Measurements from ENCODE around the gene SUMF2. TPM values are rescaled to one million over a fixed set of nuclear protein-coding genes. Genes with fewer than 3 reads are reported as not detected.
A peak's percentile ranks its signal among the peaks of the same experiment; 100 is the strongest.
"Not testable (repeated sequence)": the region's sequence is repeated elsewhere in the genome, so short reads cannot be mapped to it uniquely, and the experiment has no call there.

Gene SUMF2
- total RNA-seq, 1 donor from 2014 or later: 87.8 TPM

DNA sequence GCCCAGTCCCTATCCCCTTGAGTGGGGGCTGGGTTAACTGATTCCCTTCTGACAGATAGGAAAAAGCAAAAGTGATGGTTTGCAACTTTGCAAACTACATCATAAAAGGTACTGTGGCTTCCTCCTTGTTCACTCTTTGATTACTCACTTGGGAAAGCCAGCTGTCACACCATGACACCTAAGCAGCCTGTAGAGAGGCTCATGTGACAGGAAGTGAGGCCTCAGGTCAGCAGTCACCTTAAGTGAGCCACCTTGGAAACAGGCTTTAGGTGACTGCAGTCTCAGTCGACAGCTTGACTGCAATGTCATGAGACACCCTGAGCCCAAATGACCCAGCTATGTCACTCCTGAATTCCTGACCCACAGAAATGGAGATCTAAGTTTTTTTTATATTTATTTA lies 46.5 kb downstream of the SUMF2 start:
- no peak for FAIRE-seq
- H3K36me3 ChIP-seq (ENCODE audit: insufficient read depth, low read length): no peaks in the 10 kb centered on the region
- Mint-ChIP-seq H3K36me3 (ENCODE audit: low read depth, unreplicated experiment) (no peaks in the 10 kb centered on the region), H3K4me3 (ENCODE audit: unreplicated experiment) (no peak overlapping the region), H3K9me3 (ENCODE audit: unreplicated experiment) (peaks cover 1% of the 10 kb centered on the region), H3K4me1 (ENCODE audit: low read depth, unreplicated experiment) (no peaks in the 10 kb centered on the region), H3K27me3 (ENCODE audit: low read depth, unreplicated experiment) (no peaks in the 10 kb centered on the region), H3K27ac (ENCODE audit: unreplicated experiment) (no peak overlapping the region)
- TF ChIP-seq EZH2 (IDR thresholded peaks at IDR 0.05; ENCODE audit: insufficient read depth, low read length) (no peak), CTCF (IDR thresholded peaks at IDR 0.05; ENCODE audit: insufficient read depth, low read depth, low read length) (no peak)
- H3K9ac ChIP-seq (ENCODE audit: low read length): no peak overlapping the region
- no peak overlapping the region for H2AFZ ChIP-seq (ENCODE audit: low read depth, low read length)
- no peak overlapping the region for H3K4me3 ChIP-seq (ENCODE audit: insufficient read depth, low read depth, low read length)
- no peaks in the 10 kb centered on the region for H3K4me1 ChIP-seq (ENCODE audit: insufficient read depth, low read length)
- no peaks in the 10 kb centered on the region for H3K9me3 ChIP-seq (ENCODE audit: insufficient read depth, low read depth, low read length)
- no peaks in the 10 kb centered on the region for H4K20me1 ChIP-seq (ENCODE audit: insufficient read depth, low read length)
- DNase-seq (ENCODE audit: low read depth): no peak
- H3K4me2 ChIP-seq (ENCODE audit: low read length): no peak overlapping the region
- H3K79me2 ChIP-seq (ENCODE audit: insufficient read depth, low read length): peaks cover 7% of the 10 kb centered on the region
- H3K27me3 ChIP-seq (ENCODE audit: insufficient read depth, low read length): no peaks in the 10 kb centered on the region
- H3K27ac ChIP-seq (ENCODE audit: low read depth, low read length): no peak overlapping the region

DNA sequence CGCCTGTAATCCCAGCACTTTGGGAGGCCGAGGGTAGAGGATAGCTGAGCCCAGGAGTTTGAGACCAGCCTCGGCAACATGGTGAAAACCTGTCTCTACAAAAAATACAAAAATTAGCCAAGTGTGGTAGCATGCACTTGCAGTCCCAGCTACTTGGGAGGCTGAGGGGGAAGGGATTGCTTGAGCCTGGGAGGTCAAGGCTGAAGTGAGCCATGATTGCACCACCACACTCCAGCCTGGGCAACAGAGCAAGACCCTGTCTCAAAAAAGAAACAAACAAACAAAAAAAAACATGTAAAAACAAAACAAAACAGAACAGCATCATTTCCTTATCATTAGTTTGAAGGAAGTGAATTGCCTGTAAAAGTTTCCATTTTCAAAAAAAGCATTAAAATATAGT lies 48.2 kb downstream of the SUMF2 start:
- H2AFZ ChIP-seq (ENCODE audit: low read depth, low read length); H4K20me1 ChIP-seq (ENCODE audit: insufficient read depth, low read length); H3K9ac ChIP-seq (ENCODE audit: low read length); H3K27ac Mint-ChIP-seq (ENCODE audit: unreplicated experiment); H3K36me3 Mint-ChIP-seq (ENCODE audit: low read depth, unreplicated experiment); H3K4me3 Mint-ChIP-seq (ENCODE audit: unreplicated experiment); H3K27ac ChIP-seq (ENCODE audit: low read depth, low read length); FAIRE-seq; H3K4me1 Mint-ChIP-seq (ENCODE audit: low read depth, unreplicated experiment); H3K27me3 Mint-ChIP-seq (ENCODE audit: low read depth, unreplicated experiment); H3K79me2 ChIP-seq (ENCODE audit: insufficient read depth, low read length); H3K36me3 ChIP-seq (ENCODE audit: insufficient read depth, low read length); H3K27me3 ChIP-seq (ENCODE audit: insufficient read depth, low read length); H3K9me3 Mint-ChIP-seq (ENCODE audit: unreplicated experiment); H3K4me2 ChIP-seq (ENCODE audit: low read length); DNase-seq (ENCODE audit: low read depth); H3K4me1 ChIP-seq (ENCODE audit: insufficient read depth, low read length); H3K9me3 ChIP-seq (ENCODE audit: insufficient read depth, low read depth, low read length); H3K4me3 ChIP-seq (ENCODE audit: insufficient read depth, low read depth, low read length): not testable (repeated sequence)

DNA sequence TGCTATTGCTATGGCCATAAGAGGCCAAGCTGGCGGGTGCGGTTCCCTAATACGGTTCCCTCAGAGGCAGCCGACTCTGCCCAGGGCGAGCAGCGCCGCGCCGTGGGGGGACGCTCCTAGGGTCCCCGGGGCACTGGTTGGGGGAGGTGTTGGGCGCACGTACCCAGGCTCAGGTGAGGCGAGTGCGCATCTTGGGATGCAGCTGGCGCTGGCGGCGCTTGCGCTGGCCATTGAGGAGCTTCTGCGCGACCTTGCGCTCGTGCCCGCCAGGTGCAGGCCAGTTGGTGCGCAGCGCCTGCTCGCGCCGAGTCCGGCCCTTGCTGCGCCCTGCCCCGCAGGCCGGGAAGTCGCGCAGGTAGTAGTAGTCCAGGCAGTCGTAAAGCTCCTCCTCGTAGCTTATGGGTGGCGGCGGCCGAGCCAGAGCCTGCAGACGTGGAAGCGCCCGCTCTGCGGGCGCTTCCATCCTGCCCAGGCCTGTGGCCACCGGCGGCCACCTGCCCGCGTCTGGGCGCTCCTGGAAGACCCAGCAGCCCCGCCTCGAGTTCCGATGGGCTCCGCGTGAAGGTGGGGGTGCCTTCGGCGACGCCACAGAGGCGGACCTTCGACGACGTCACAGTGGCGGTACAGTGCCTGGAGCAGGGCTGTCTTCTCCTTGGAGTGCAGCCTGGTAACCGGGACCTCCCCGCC lies 51.9 kb downstream of the SUMF2 start, which contains the start of gene NUPR2:
Gene NUPR2 (minus strand): TSS at position 566 of the 687 bp plus-strand sequence. CDS start 103 bp downstream, at position 463.
- no peak for DNase-seq (ENCODE audit: low read depth)
- Mint-ChIP-seq H3K27me3 (ENCODE audit: low read depth, unreplicated experiment) (no peaks in the 10 kb centered on the region), H3K9me3 (ENCODE audit: unreplicated experiment) (peaks cover 3% of the 10 kb centered on the region), H3K4me1 (ENCODE audit: low read depth, unreplicated experiment) (no peaks in the 10 kb centered on the region), H3K4me3 (ENCODE audit: unreplicated experiment) (no peak within 1 kb of the TSS), H3K36me3 (ENCODE audit: low read depth, unreplicated experiment) (no peaks in the 10 kb centered on the region), H3K27ac (ENCODE audit: unreplicated experiment) (no peak within 1 kb of the TSS)
- H3K4me1 ChIP-seq (ENCODE audit: insufficient read depth, low read length): no peaks in the 10 kb centered on the region
- H3K36me3 ChIP-seq (ENCODE audit: insufficient read depth, low read length): no peaks in the 10 kb centered on the region
- peak within 1 kb of the TSS; percentile 10 for H2AFZ ChIP-seq (ENCODE audit: low read depth, low read length)
- no peak within 1 kb of the TSS for H3K4me2 ChIP-seq (ENCODE audit: low read length)
- no peak within 1 kb of the TSS for H3K27ac ChIP-seq (ENCODE audit: low read depth, low read length)
- peaks cover 2% of the 10 kb centered on the region for H3K27me3 ChIP-seq (ENCODE audit: insufficient read depth, low read length)
- TF ChIP-seq CTCF (IDR thresholded peaks at IDR 0.05; ENCODE audit: insufficient read depth, low read depth, low read length): no peak
- TF ChIP-seq EZH2 (IDR thresholded peaks at IDR 0.05; ENCODE audit: insufficient read depth, low read length): no peak
- H3K9me3 ChIP-seq (ENCODE audit: insufficient read depth, low read depth, low read length): no peaks in the 10 kb centered on the region
- H3K79me2 ChIP-seq (ENCODE audit: insufficient read depth, low read length): no peaks in the 10 kb centered on the region
- no peak within 1 kb of the TSS for H3K4me3 ChIP-seq (ENCODE audit: insufficient read depth, low read depth, low read length)
- no peak within 1 kb of the TSS for H3K9ac ChIP-seq (ENCODE audit: low read length)
- FAIRE-seq: no peak
- no peaks in the 10 kb centered on the region for H4K20me1 ChIP-seq (ENCODE audit: insufficient read depth, low read length)
